Measurements from ENCODE around the gene BCAR3. TPM values are rescaled to one million over a fixed set of nuclear protein-coding genes. Genes with fewer than 3 reads are reported as not detected.
"Not testable (repeated sequence)": the region's sequence is repeated elsewhere in the genome, so short reads cannot be mapped to it uniquely, and the experiment has no call there.

Gene BCAR3
- total RNA-seq, 2 donors from 2014 or later = 22.9 to 52.8 TPM

GRCh38 chr1:93665015-93665414 lies 16.6 kb downstream of the BCAR3 start:
- no peaks in the 10 kb centered on the region for H3K9me3 ChIP-seq
- no peaks in the 10 kb centered on the region for H3K27me3 ChIP-seq (replicated peaks; ENCODE audit: insufficient read depth)
- DNase-seq (ENCODE audit: low spot score) = no peak
- H3K27ac ChIP-seq = no peak overlapping the region
- H3K4me3 ChIP-seq = no peak overlapping the region
- intact Hi-C loops (cut with DNase I) = no loop called here
- WGBS = 58% methylated on average over 3 of the region's 3 CpGs
- peaks cover 2% of the 10 kb centered on the region for H3K4me1 ChIP-seq (replicated peaks)
- H3K36me3 ChIP-seq = no peaks in the 10 kb centered on the region
- TF ChIP-seq POLR2A (IDR thresholded peaks at IDR 0.05) = no peak
- no peak for TF ChIP-seq POLR2AphosphoS5 (IDR thresholded peaks at IDR 0.05)
- TF ChIP-seq CTCF (IDR thresholded peaks at IDR 0.05) = no peak

GRCh38 chr1:93663208-93663614 lies 18.4 kb downstream of the BCAR3 start:
- WGBS = 80% methylated on average over 2 of the region's 2 CpGs

GRCh38 chr1:93662481-93663207 lies 19.0 kb downstream of the BCAR3 start:
- H3K4me1 ChIP-seq (replicated peaks) = peaks cover 2% of the 10 kb centered on the region
- no peak for DNase-seq (ENCODE audit: low spot score)
- intact Hi-C loops (cut with DNase I) = no loop called here

More at GRCh38 chr1:93663208-93663614, 18.4 kb downstream of the BCAR3 start:
- no peaks in the 10 kb centered on the region for H3K36me3 ChIP-seq
- no peak overlapping the region for H3K27ac ChIP-seq
- intact Hi-C loops (cut with DNase I) = no loop called here
- no peaks in the 10 kb centered on the region for H3K9me3 ChIP-seq
- no peak overlapping the region for H3K4me3 ChIP-seq
- peaks cover 2% of the 10 kb centered on the region for H3K4me1 ChIP-seq (replicated peaks)
- TF ChIP-seq POLR2AphosphoS5 (IDR thresholded peaks at IDR 0.05) (no peak), CTCF (IDR thresholded peaks at IDR 0.05) (no peak), POLR2A (IDR thresholded peaks at IDR 0.05) (no peak)
- H3K27me3 ChIP-seq (replicated peaks; ENCODE audit: insufficient read depth) = no peaks in the 10 kb centered on the region
- DNase-seq (ENCODE audit: low spot score) = no peak

GRCh38 chr1:93661829-93662474 lies 19.7 kb downstream of the BCAR3 start:
- Histone ChIP-seq H3K4me3 (no peak overlapping the region), H3K4me1 (replicated peaks) (peaks cover 2% of the 10 kb centered on the region), H3K27ac (peak overlapping the region in 1 of 2 donors; percentile 8), H3K9me3 (no peaks in the 10 kb centered on the region), H3K36me3 (no peaks in the 10 kb centered on the region), H3K27me3 (replicated peaks; ENCODE audit: insufficient read depth) (no peaks in the 10 kb centered on the region)
- no peak for DNase-seq (ENCODE audit: low spot score)
- 56% methylated on average over 7 of the region's 7 CpGs for WGBS
- TF ChIP-seq POLR2A (IDR thresholded peaks at IDR 0.05) = no peak
- TF ChIP-seq POLR2AphosphoS5 (IDR thresholded peaks at IDR 0.05) = no peak
- TF ChIP-seq CTCF (IDR thresholded peaks at IDR 0.05) = no peak
- intact Hi-C loops (cut with DNase I) = no loop called here

More at GRCh38 chr1:93662481-93663207, 19.0 kb downstream of the BCAR3 start:
- H3K27ac ChIP-seq = no peak overlapping the region
- no peaks in the 10 kb centered on the region for H3K36me3 ChIP-seq
- 83% methylated on average over 7 of the region's 7 CpGs for WGBS
- H3K27me3 ChIP-seq (replicated peaks; ENCODE audit: insufficient read depth) = no peaks in the 10 kb centered on the region
- no peaks in the 10 kb centered on the region for H3K9me3 ChIP-seq
- TF ChIP-seq POLR2AphosphoS5 (IDR thresholded peaks at IDR 0.05) (no peak), CTCF (IDR thresholded peaks at IDR 0.05) (no peak), POLR2A (IDR thresholded peaks at IDR 0.05) (no peak)
- no peak overlapping the region for H3K4me3 ChIP-seq

GRCh38 chr1:93661341-93661740 lies 20.3 kb downstream of the BCAR3 start:
- WGBS = 92% methylated on average over 9 of the region's 9 CpGs
- H3K27ac ChIP-seq; H3K4me1 ChIP-seq (replicated peaks); H3K27me3 ChIP-seq (replicated peaks; ENCODE audit: insufficient read depth); DNase-seq (ENCODE audit: low spot score); H3K36me3 ChIP-seq; intact Hi-C loops (cut with DNase I); H3K4me3 ChIP-seq; H3K9me3 ChIP-seq: not testable (repeated sequence)

Data from prostate gland (tissue), 2 donors.